Keratinocyte (primary cell): ENCODE measurements around the gene GRM1. TPM values are rescaled to one million over a fixed set of nuclear protein-coding genes. Genes with fewer than 3 reads are reported as not detected.

ENCODE experiments used
- DNase-seq: peaks from one replicate; pipeline ENCODE4 v3.0.0-alpha.2; 2011; ENCODE audit warnings: low read depth, missing footprints, low spot score
- FAIRE-seq: peaks from 2 replicates; lab custom pipeline; 2011; peaks lifted over from hg19 to GRCh38; lab: Jason Lieb, UNC
- H2AFZ ChIP-seq: 2 replicates; pipeline ENCODE4 v1.6.0; 2012; ENCODE audit warnings: low read length, control low read depth, inconsistent platforms; ENCODE audit not compliant: control insufficient read depth
- H3K27ac ChIP-seq: 2 replicates; pipeline ENCODE4 v1.5.1; 2011; ENCODE audit warnings: low read length; ENCODE audit not compliant: control insufficient read depth, insufficient read depth
- H3K27me3 ChIP-seq: 3 replicates; pipeline ENCODE4 v1.6.0; 2011; ENCODE audit warnings: low read length; ENCODE audit not compliant: control insufficient read depth, insufficient read depth; ENCODE audit errors: extremely low read depth
- H3K36me3 ChIP-seq, 2 experiments: 2 replicates in 1 of 2; 3 replicates in 1 of 2; pipeline ENCODE4 v1.5.1; 2011; ENCODE audit warnings: low read length in 2 of 2, mild to moderate bottlenecking in 1 of 2; ENCODE audit not compliant: control insufficient read depth in 2 of 2, insufficient read depth in 2 of 2; ENCODE audit errors: extremely low read depth in 1 of 2
- H3K4me1 ChIP-seq: 3 replicates; pipeline ENCODE4 v1.5.1; 2011; ENCODE audit warnings: low read length; ENCODE audit not compliant: control insufficient read depth, insufficient read depth; ENCODE audit errors: extremely low read depth
- H3K4me2 ChIP-seq: 3 replicates; pipeline ENCODE4 v1.6.0; 2011; ENCODE audit warnings: low read depth, low read length; ENCODE audit not compliant: control insufficient read depth, insufficient read depth; ENCODE audit errors: extremely low read depth
- H3K4me3 ChIP-seq, 3 experiments: fragments of 200-600 bp in 1 of 3; sonication (generic) in 1 of 3; 2 replicates in 2 of 3; 3 replicates in 1 of 3; pipeline ENCODE4 v1.5.1; 2011 to 2016; ENCODE audit warnings: low read length in 3 of 3, mild to moderate bottlenecking in 3 of 3, control low read depth in 2 of 3, inconsistent platforms in 1 of 3, low read depth in 1 of 3, mixed read lengths in 1 of 3, mixed run types in 1 of 3, moderate library complexity in 1 of 3; ENCODE audit not compliant: control insufficient read depth in 2 of 3, insufficient read depth in 2 of 3; ENCODE audit errors: extremely low read depth in 1 of 3
- H3K79me2 ChIP-seq: 2 replicates; pipeline ENCODE4 v1.6.0; 2012; ENCODE audit warnings: low read length; ENCODE audit not compliant: control insufficient read depth, insufficient read depth
- H3K9ac ChIP-seq: 3 replicates; pipeline ENCODE4 v1.6.0; 2011; ENCODE audit warnings: low read length; ENCODE audit not compliant: control insufficient read depth, insufficient read depth; ENCODE audit errors: extremely low read depth
- H3K9me1 ChIP-seq: 3 replicates; pipeline ENCODE4 v1.6.0; 2011; ENCODE audit warnings: low read length; ENCODE audit not compliant: control insufficient read depth, insufficient read depth; ENCODE audit errors: extremely low read depth
- H3K9me3 ChIP-seq: 2 replicates; pipeline ENCODE4 v1.5.1; 2012; ENCODE audit warnings: low read depth, low read length; ENCODE audit not compliant: control insufficient read depth
- H4K20me1 ChIP-seq: 3 replicates; pipeline ENCODE4 v1.6.0; 2011; ENCODE audit warnings: low read length; ENCODE audit not compliant: control insufficient read depth, insufficient read depth; ENCODE audit errors: extremely low read depth
- CTCF ChIP-seq, 3 experiments: IDR thresholded peaks in 1 of 3; conservative IDR thresholded peaks in 1 of 3; optimal IDR thresholded peaks in 1 of 3; 2 replicates in 2 of 3; 3 replicates in 1 of 3; pipeline versions ENCODE3 to v1.5.1; 2011; ENCODE audit warnings: low read length in 3 of 3, mild to moderate bottlenecking in 3 of 3, moderate library complexity in 2 of 3, control low read depth in 1 of 3, inconsistent platforms in 1 of 3; ENCODE audit not compliant: insufficient read depth in 2 of 3; ENCODE audit errors: extremely low read depth in 1 of 3
- EZH2 ChIP-seq: IDR thresholded peaks from one replicate; pipeline ENCODE4 v1.6.1; 2012; ENCODE audit warnings: inconsistent platforms, mild to moderate bottlenecking, low read length, moderate library complexity
- dilution Hi-C: fragments of 300-500 bp; cut with MboI; formaldehyde crosslinking; loops from one replicate; pipeline ENCODE4 v1.7.0; 2020; ENCODE audit warnings: low sequenced_read_pairs; ENCODE audit not compliant: extremely low pct_ligation_motif_present
- polyA plus RNA-seq, 5 experiments: library from polyadenylated mRNA; depleted of rRNA in 3 of 5; stranded (reverse) in 3 of 5; stranded (forward) in 1 of 5; unstranded in 1 of 5; fragments of >200 nt; gene quantifications; 1 replicate in 1 of 5; 2 replicates in 3 of 5; 3 replicates in 1 of 5; pipeline versions ENCODE4 v1.2.1 to v1.2.3, GENCODE V29; 2011 to 2012; ENCODE audit warnings: missing spikeins in 2 of 5, low read depth in 1 of 5, low replicate concordance in 1 of 5

Gene GRM1
- polyA plus RNA-seq, 1 donor (not counting 4 experiments of a cell fraction or from before 2014, with no cell fraction given): not detected

- no peaks in the 10 kb centered on the region for H3K36me3 ChIP-seq
- H3K4me1 ChIP-seq: no peaks in the 10 kb centered on the region
- H3K4me3 ChIP-seq: no peak overlapping the region
- dilution Hi-C loops: no loop called here
- no peak for FAIRE-seq
- no peak overlapping the region for H3K9ac ChIP-seq
- H3K9me1 ChIP-seq: no peaks in the 10 kb centered on the region
- no peak overlapping the region for H2AFZ ChIP-seq
- no peak for TF ChIP-seq EZH2
- no peak for TF ChIP-seq CTCF (optimal IDR thresholded peaks at IDR 0.05 in 1 of 3, IDR thresholded peaks at IDR 0.05 in 1 of 3, conservative IDR thresholded peaks at IDR 0.05 in 1 of 3; ENCODE audit: extremely low read depth in 1 of 3, insufficient read depth in 2 of 3, low read length in 3 of 3)
- no peak for DNase-seq
- H4K20me1 ChIP-seq: no peaks in the 10 kb centered on the region
- H3K27ac ChIP-seq: no peak overlapping the region
- no peak overlapping the region for H3K4me2 ChIP-seq
- no peaks in the 10 kb centered on the region for H3K27me3 ChIP-seq
- no peaks in the 10 kb centered on the region for H3K79me2 ChIP-seq
- H3K9me3 ChIP-seq: no peaks in the 10 kb centered on the region
These were observed 232.0 kb downstream of the GRM1 start for GRCh38 chr6:146260886-146261285.

GRCh38 chr6:146265056-146265455, 236.2 kb downstream of the GRM1 start:
- FAIRE-seq: no peak
- dilution Hi-C loops: no loop called here

More at GRCh38 chr6:146265056-146265455, 236.2 kb downstream of the GRM1 start:
- Histone ChIP-seq H3K4me1 (no peaks in the 10 kb centered on the region), H3K36me3 (no peaks in the 10 kb centered on the region), H3K4me3 (no peak overlapping the region), H3K27me3 (no peaks in the 10 kb centered on the region), H3K9ac (no peak overlapping the region), H3K9me1 (no peaks in the 10 kb centered on the region), H3K79me2 (no peaks in the 10 kb centered on the region), H4K20me1 (no peaks in the 10 kb centered on the region), H3K4me2 (no peak overlapping the region), H3K9me3 (no peaks in the 10 kb centered on the region), H3K27ac (no peak overlapping the region), H2AFZ (no peak overlapping the region)
- DNase-seq: no peak
- no peak for TF ChIP-seq EZH2
- no peak for TF ChIP-seq CTCF (optimal IDR thresholded peaks at IDR 0.05 in 1 of 3, IDR thresholded peaks at IDR 0.05 in 1 of 3, conservative IDR thresholded peaks at IDR 0.05 in 1 of 3; ENCODE audit: extremely low read depth in 1 of 3, insufficient read depth in 2 of 3, low read length in 3 of 3)
